Stimulated activated CD8-positive, alpha-beta memory T cell treated with anti-CD3 and anti-CD28 coated beads, Interleukin-7, amount 100 ng/mL, for 48 hours (primary cell): ENCODE data around the gene HYAL1.
A peak's percentile ranks its signal among the peaks of the same experiment; 100 is the strongest.

ENCODE experiments used
- DNase-seq, 2 donors: peaks; one replicate each; pipeline ENCODE4 v3.0.0-alpha.2; 2020; ENCODE audit warnings: low read depth in 1 of 2; ENCODE audit errors: extremely low read depth in 1 of 2

The HYAL1 gene

GRCh38 chr3:50336452-50337174 is 33.2 kb upstream of the HYAL1 start:
- peak in 1 of 2 donors; percentile 43 for DNase-seq

- no peak for DNase-seq
Observed at GRCh38 chr3:50334339-50335075, 31.1 kb upstream of the HYAL1 start.

GRCh38 chr3:50333744-50334328 is 30.5 kb upstream of the HYAL1 start:
- DNase-seq = no peak

GRCh38 chr3:50331364-50331907 is 28.1 kb upstream of the HYAL1 start:
- no peak for DNase-seq

- no peak for DNase-seq
Observed at GRCh38 chr3:50330330-50330729, 27.0 kb upstream of the HYAL1 start.

- DNase-seq = peak; percentile 89 to 94
Observed at GRCh38 chr3:50327943-50328691, 24.7 kb upstream of the HYAL1 start, which contains the start of gene TUSC2. TUSC2 (minus strand) TSS chr3:50328223; CDS start chr3:50328099, 124 bp downstream.

GRCh38 chr3:50327129-50327528 is 23.8 kb upstream of the HYAL1 start:
- no peak for DNase-seq

- DNase-seq = no peak
Observed at GRCh38 chr3:50326182-50326541, 22.8 kb upstream of the HYAL1 start.

GRCh38 chr3:50325497-50326181 is 22.3 kb upstream of the HYAL1 start:
- no peak for DNase-seq

- no peak for DNase-seq
Observed at GRCh38 chr3:50325113-50325480, 21.7 kb upstream of the HYAL1 start.

- peak in 1 of 2 donors; percentile 42 for DNase-seq
Observed at GRCh38 chr3:50324351-50325112, 21.2 kb upstream of the HYAL1 start.

GRCh38 chr3:50323614-50324199 is 20.3 kb upstream of the HYAL1 start:
- DNase-seq = no peak

GRCh38 chr3:50323092-50323600 is 19.8 kb upstream of the HYAL1 start:
- no peak for DNase-seq

GRCh38 chr3:50322386-50323091 is 19.2 kb upstream of the HYAL1 start, which contains the start of gene HYAL2:
HYAL2 (minus strand) TSS chr3:50322745; CDS start chr3:50320489, 2,256 bp downstream.
- no peak for DNase-seq

GRCh38 chr3:50322115-50322385 is 18.7 kb upstream of the HYAL1 start:
- no peak for DNase-seq

GRCh38 chr3:50321336-50322114 is 18.2 kb upstream of the HYAL1 start:
- DNase-seq = peak; percentile 59 to 80

GRCh38 chr3:50320853-50321335 is 17.5 kb upstream of the HYAL1 start:
- no peak for DNase-seq
